ENCODE measurements around the gene RBM47. TPM values are rescaled to one million over a fixed set of nuclear protein-coding genes. Genes with fewer than 3 reads are reported as not detected.

Gene RBM47
- total and polyA plus RNA-seq, 2 of the 4 experiments (the other 2 are of a cell fraction): 0.44 to 1.1 TPM

- ATAC-seq (ENCODE audit: low read depth) (no peak), DNase-seq (peak; percentile 15)
- TF ChIP-seq CHD1 (IDR thresholded peaks at IDR 0.05; ENCODE audit: low read depth, low read length): no peak
- no peak for TF ChIP-seq MXI1 (IDR thresholded peaks at IDR 0.05; ENCODE audit: borderline replicate concordance, low read depth, low read length)
- no peak for TF ChIP-seq ELK1 (IDR thresholded peaks at IDR 0.05; ENCODE audit: borderline replicate concordance, low read depth, low read length)
- no peak for TF ChIP-seq CTCF (conservative IDR thresholded peaks at IDR 0.05; ENCODE audit: low read depth, low read length)
- TF ChIP-seq RAD21 (IDR thresholded peaks at IDR 0.05; ENCODE audit: low read length): no peak
- no peak for TF ChIP-seq RCOR1 (IDR thresholded peaks at IDR 0.05; ENCODE audit: insufficient replicate concordance, low read length)
- TF ChIP-seq MAFK (IDR thresholded peaks at IDR 0.05; ENCODE audit: low read depth, low read length): no peak
- TF ChIP-seq POLR2A (IDR thresholded peaks at IDR 0.05; ENCODE audit: low read depth, low read length): no peak
- TF ChIP-seq FOS (IDR thresholded peaks at IDR 0.05; ENCODE audit: low read depth, low read length): no peak
- no peak for TF ChIP-seq USF2 (IDR thresholded peaks at IDR 0.05; ENCODE audit: low read depth, low read length)
These were observed 182.8 kb downstream of the RBM47 start for GRCh38 chr4:40446839-40447238.

More at GRCh38 chr4:40446839-40447238, 182.8 kb downstream of the RBM47 start:
- Histone ChIP-seq H3K9me3 (ENCODE audit: control insufficient read depth, insufficient read depth, low read length) (no peaks in the 10 kb centered on the region), H3K9ac (ENCODE audit: low read depth, low read length) (no peak overlapping the region), H2AK5ac (ENCODE audit: low read depth, low read length) (no peak overlapping the region), H3K4me2 (ENCODE audit: low read depth, low read length) (no peak overlapping the region), H4K20me1 (ENCODE audit: insufficient read depth, low read length) (no peaks in the 10 kb centered on the region), H3K4me1 (ENCODE audit: control insufficient read depth, insufficient read depth, low read length) (no peaks in the 10 kb centered on the region), H3K14ac (replicated peaks; ENCODE audit: low read depth, low read length) (no peak overlapping the region; the same call in 1 of the 2 replicates), H3K4me3 (ENCODE audit: insufficient read depth, low read depth, low read length) (no peak overlapping the region), H3K56ac (ENCODE audit: extremely low read depth, insufficient read depth, low read length) (no peak overlapping the region), H2AFZ (replicated peaks; ENCODE audit: low read length, poor library complexity) (no peak overlapping the region), H2BK20ac (ENCODE audit: low read depth, low read length) (no peak overlapping the region), H3K79me1 (ENCODE audit: low read depth in 1 of 2, low read length in 2 of 2) (no peaks in the 10 kb centered on the region), H3K4ac (ENCODE audit: low read depth, low read length) (no peak overlapping the region), H3K23ac (ENCODE audit: low read depth, low read length) (no peak overlapping the region), H4K5ac (ENCODE audit: low read depth, low read length) (no peak overlapping the region), H3K18ac (ENCODE audit: low read depth, low read length) (no peak overlapping the region), H2BK5ac (ENCODE audit: low read depth, low read length, poor library complexity, severe bottlenecking) (no peak overlapping the region), H3K9me1 (ENCODE audit: insufficient read depth, low read length) (no peaks in the 10 kb centered on the region; the same call in 1 of the 2 replicates), H2BK120ac (ENCODE audit: low read depth, low read length) (no peak overlapping the region), H4K91ac (ENCODE audit: insufficient read depth, low read depth, low read length) (no peak overlapping the region), H3K36me3 (ENCODE audit: control insufficient read depth, insufficient read depth, low read length) (no peaks in the 10 kb centered on the region), H3K27ac (ENCODE audit: insufficient read depth, low read length) (no peak overlapping the region), H2BK15ac (ENCODE audit: low read depth, low read length) (no peak overlapping the region), H4K8ac (ENCODE audit: low read depth in 2 of 2, low read length in 2 of 2) (no peak overlapping the region), H3K27me3 (ENCODE audit: control insufficient read depth, insufficient read depth, low read length) (no peaks in the 10 kb centered on the region), H2AK9ac (replicated peaks; ENCODE audit: low read depth, low read length, poor library complexity) (no peak overlapping the region)
- ChIA-PET CTCF (no interaction called here), POLR2A (ENCODE audit: unreplicated experiment) (no interaction called here)
- dilution Hi-C loops (cut with HindIII; ENCODE audit: low sequenced_read_pairs, unreplicated experiment) (no loop called here), intact Hi-C loops (cut with micrococcal nuclease) (no loop called here), in situ Hi-C loops (cut with MboI; ENCODE audit: low sequenced_read_pairs) (no loop called here)
- BruUV-seq (replicated peaks): no TSS peak
